ENCODE results near the gene TNS2. TPM values are rescaled to one million over a fixed set of nuclear protein-coding genes. Genes with fewer than 3 reads are reported as not detected.

Gene TNS2
- total and polyA plus RNA-seq, 10 of the 15 experiments (the other 5 are each of a cell fraction or from before 2014, with no cell fraction given), result 0.03 to 0.72 (median 0.16) TPM; not detected in 4

GRCh38 chr12:53102883-53103807 is 53.3 kb downstream of the TNS2 start, which contains the start of gene SOAT2:
Gene SOAT2 (plus strand): TSS chr12:53103486. CDS start chr12:53103578, 92 bp downstream.
- SMC1A ChIA-PET (ENCODE audit: uncharacterized antibody, unreplicated experiment), result interaction anchor here (0.9 to 7.0 kb wide), 20 partner anchors 8 to 192 kb away, joined by 3 to 126 read pairs (median 4); partner anchors contain the start of genes CSAD, PFDN5, SPRYD3 and ZNF740
- Histone ChIP-seq H3K27ac (ENCODE audit: control insufficient read depth, insufficient read depth) (peak within 1 kb of the TSS; percentile 20; the same call in 1 of the 2 replicates), H3K4me2 (ENCODE audit: control insufficient read depth, insufficient read depth) (peak within 1 kb of the TSS; percentile 62), H3K4me3 (no peak within 1 kb of the TSS), H3K36me3 (ENCODE audit: control insufficient read depth in 2 of 2, insufficient read depth in 2 of 2, low read length in 1 of 2) (no peaks in the 10 kb centered on the region), H3K9me3 (replicated peaks; ENCODE audit: control insufficient read depth, insufficient read depth, low read length) (no peaks in the 10 kb centered on the region), H3K9ac (ENCODE audit: control insufficient read depth, insufficient read depth, low read length) (no peak within 1 kb of the TSS), H3K4me1 (ENCODE audit: control insufficient read depth, insufficient read depth, low read length) (peaks cover 22% of the 10 kb centered on the region), H4K20me1 (ENCODE audit: control insufficient read depth, insufficient read depth) (no peaks in the 10 kb centered on the region), H3K79me2 (ENCODE audit: control insufficient read depth, insufficient read depth, low read length) (no peaks in the 10 kb centered on the region), H3K27me3 (replicated peaks in 1 of 2; ENCODE audit: control insufficient read depth in 2 of 2, insufficient read depth in 2 of 2, low read length in 1 of 2) (peaks cover 0 to 6% of the 10 kb centered on the region in 2 experiments; a peak in 2 of 4 replicates), H2AFZ (ENCODE audit: control insufficient read depth, low read depth, low read length) (peak within 1 kb of the TSS; percentile 51)
- intact Hi-C loops (cut with micrococcal nuclease; ENCODE audit: unreplicated experiment) (no loop called here), in situ Hi-C loops (cut with MboI) (no loop called here)
- DNase-seq (ENCODE audit: low read depth, low spot score) (peak; percentile 68), ATAC-seq (peak; percentile 77), FAIRE-seq (peak; percentile 64)
- RAD21 ChIA-PET (ENCODE audit: unreplicated experiment), result interaction anchor here (0.7 to 2.7 kb wide), 10 partner anchors 9 to 192 kb away, joined by 3 to 35 read pairs (median 4); partner anchors contain the start of genes PFDN5 and SPRYD3
- 55% methylated on average over 20 of the region's 23 CpGs for WGBS (ENCODE audit: insufficient coverage, insufficient replicate concordance, low lambda C conversion rate, missing lambda C conversion rate)
- CTCF ChIA-PET, result interaction anchor here (0.5 to 11.8 kb wide), 17 partner anchors 9 to 242 kb away, joined by 3 to 355 read pairs (median 5); partner anchors contain the start of genes AAAS, ESPL1 and SPRYD3
- BruUV-seq (replicated peaks), result no TSS peak
- POLR2A ChIA-PET, result interaction anchor here (0.6 to 1.8 kb wide), 10 partner anchors 10 to 165 kb away, joined by 3 to 12 read pairs (median 4); partner anchors contain the start of genes ESPL1 and SPRYD3
- TF ChIP-seq POU2F2 (IDR thresholded peaks at IDR 0.05; ENCODE audit: borderline replicate concordance, low read depth, low read length) (peak; percentile 57; the same call in 1 of the 3 replicates), PBX3 (IDR thresholded peaks at IDR 0.05; ENCODE audit: insufficient replicate concordance, low read depth, low read length) (peak; percentile 86), BHLHE40 (IDR thresholded peaks at IDR 0.05; ENCODE audit: borderline replicate concordance in 1 of 2, low read depth in 2 of 2, low read length in 1 of 2) (no peak), RAD21 (IDR thresholded peaks at IDR 0.05; ENCODE audit: insufficient read depth, low read depth, low read length) (no peak), MTA2 (IDR thresholded peaks at IDR 0.05; ENCODE audit: low read depth) (peak; percentile 19; the same call in 1 of the 2 replicates), PKNOX1 (IDR thresholded peaks at IDR 0.05) (peak; percentile 96), SKIL (IDR thresholded peaks at IDR 0.05; ENCODE audit: low read depth, poor library complexity, severe bottlenecking) (no peak), PAX8 (IDR thresholded peaks at IDR 0.05) (no peak), ATF7 (IDR thresholded peaks at IDR 0.05; ENCODE audit: low read depth) (0 out of 2 replicates have a peak, but pooled peaks have one; percentile 37), HCFC1 (IDR thresholded peaks at IDR 0.05; ENCODE audit: low read length) (no peak), HDAC2 (IDR thresholded peaks at IDR 0.05) (no peak), HDGF (IDR thresholded peaks at IDR 0.05) (no peak), RCOR1 (conservative IDR thresholded peaks at IDR 0.05; ENCODE audit: low read depth, low read length) (no peak), ZBTB4 (CRISPR knock-in tag; IDR thresholded peaks at IDR 0.05) (no peak)

All from GM12878 (cell line).